A673 (cell line): ENCODE results near the gene CACNA1A. TPM values are rescaled to one million over a fixed set of nuclear protein-coding genes. Genes with fewer than 3 reads are reported as not detected.

Experiments
- BruUV-seq: library from RNA; stranded (reverse); fragments of 400-500 nt; replicated peaks from 2 replicates; lab custom pipeline; 2021; lab: Mats Ljungman, UMichigan
- CTCF ChIA-PET: fragments of 300-600 bp; sonication (Branson Sonifier 250); formaldehyde crosslinking; loops from one replicate; lab custom pipeline; 2022; ENCODE audit warnings: antibody characterized with exemption; lab: Charles Lee
- POLR2A ChIA-PET: fragments of 300-600 bp; sonication (Branson Sonifier 250); formaldehyde crosslinking; loops from one replicate; lab custom pipeline; 2022; ENCODE audit warnings: antibody characterized with exemption; ENCODE audit not compliant: low non-redundant PET; lab: Charles Lee
- DNase-seq: peaks from one replicate; pipeline ENCODE4 v3.0.0-alpha.2; 2015; ENCODE audit warnings: low spot score
- H3K27ac ChIP-seq: fragments of 200-600 bp; sonication (generic); 2 replicates; pipeline ENCODE4 v1.5.1; 2016; ENCODE audit warnings: mixed run types, low read depth, mild to moderate bottlenecking, mixed read lengths, antibody characterized with exemption, low read length; ENCODE audit not compliant: poor library complexity, severe bottlenecking
- H3K27me3 ChIP-seq: fragments of 200-600 bp; sonication (generic); replicated peaks from 2 replicates; pipeline ENCODE4 v1.6.1; 2017; ENCODE audit warnings: mixed run types, low read depth, mild to moderate bottlenecking, mixed read lengths, antibody characterized with exemption, low read length; ENCODE audit not compliant: insufficient read depth, poor library complexity
- H3K36me3 ChIP-seq: fragments of 200-600 bp; sonication (generic); 2 replicates; pipeline ENCODE4 v1.6.1; 2016; ENCODE audit warnings: mixed run types, mild to moderate bottlenecking, mixed read lengths, antibody characterized with exemption, low read length; ENCODE audit not compliant: insufficient read depth, poor library complexity, severe bottlenecking
- H3K4me1 ChIP-seq: fragments of 200-600 bp; sonication (generic); 2 replicates; pipeline ENCODE4 v1.6.1; 2017; ENCODE audit warnings: mixed run types, mild to moderate bottlenecking, mixed read lengths, antibody characterized with exemption, low read length; ENCODE audit not compliant: insufficient read depth, poor library complexity, severe bottlenecking
- H3K4me3 ChIP-seq: fragments of 200-600 bp; sonication (generic); 2 replicates; pipeline ENCODE4 v1.5.1; 2016; ENCODE audit warnings: low read depth, mixed run types, mild to moderate bottlenecking, mixed read lengths, low read length; ENCODE audit not compliant: poor library complexity, severe bottlenecking
- H3K9me3 ChIP-seq: fragments of 200-600 bp; sonication (generic); 2 replicates; pipeline ENCODE4 v1.6.1; 2016; ENCODE audit warnings: mixed run types, low read depth, mild to moderate bottlenecking, mixed read lengths, antibody characterized with exemption, low read length; ENCODE audit not compliant: poor library complexity, severe bottlenecking
- EZH2 ChIP-seq: fragments of 200-600 bp; sonication (generic); IDR thresholded peaks from 2 replicates; pipeline ENCODE4 v1.6.1; 2017; ENCODE audit warnings: borderline replicate concordance, low read depth, mild to moderate bottlenecking, mixed read lengths, antibody characterized with exemption, low read length; ENCODE audit not compliant: poor library complexity, severe bottlenecking
- intact Hi-C: fragments of 100-400 bp; cut with micrococcal nuclease; formaldehyde crosslinking; loops from one replicate; pipeline ENCODE4 v1.10.0; 2022; ENCODE audit not compliant: unreplicated experiment
- total RNA-seq: library from RNA; stranded (reverse); gene quantifications from 2 replicates; pipeline ENCODE4 v1.2.3, GENCODE V29; 2021
- TF ChIP-seq, protein P1 (sequence below): fragments of 300-800, 200-600 bp; sonication (generic); conservative IDR thresholded peaks from 2 replicates; pipeline ENCODE4 v1.5.1; 2017; ENCODE audit warnings: low read depth, mild to moderate bottlenecking, antibody characterized with exemption, low read length, moderate library complexity, mixed read lengths

The CACNA1A gene
- total RNA-seq, 1 experiment from 2014 or later: 3.2 TPM

DNA sequence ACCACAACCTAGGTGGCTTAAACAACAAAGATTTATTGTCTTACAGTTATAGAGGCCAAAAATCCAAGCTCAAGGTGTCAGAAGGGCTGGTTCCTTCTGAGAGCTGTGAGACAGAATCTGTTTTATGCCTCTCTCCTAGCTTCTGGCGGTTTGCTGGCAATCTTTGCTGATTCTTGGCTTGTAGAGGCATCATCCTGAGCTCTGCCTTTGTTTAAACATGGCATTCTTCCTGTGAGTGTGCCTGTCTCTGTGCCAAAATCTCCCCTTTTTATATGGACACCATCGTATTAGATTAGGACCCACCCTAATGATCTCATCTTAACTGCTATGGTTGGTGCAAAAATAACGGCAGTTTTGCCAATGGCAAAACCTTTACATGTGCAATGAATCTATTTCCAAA lies 169.1 kb downstream of the CACNA1A start:
- ChIA-PET POLR2A (no interaction called here), CTCF (no interaction called here)
- no peak for TF ChIP-seq EZH2
- peaks cover 6% of the 10 kb centered on the region for H3K9me3 ChIP-seq
- H3K4me3 ChIP-seq: no peak overlapping the region
- no peaks in the 10 kb centered on the region for H3K27me3 ChIP-seq
- no peak overlapping the region for H3K27ac ChIP-seq
- H3K4me1 ChIP-seq: no peaks in the 10 kb centered on the region
- BruUV-seq: no TSS peak
- no peak for DNase-seq
- intact Hi-C loops: no loop called here
- no peaks in the 10 kb centered on the region for H3K36me3 ChIP-seq

DNA sequence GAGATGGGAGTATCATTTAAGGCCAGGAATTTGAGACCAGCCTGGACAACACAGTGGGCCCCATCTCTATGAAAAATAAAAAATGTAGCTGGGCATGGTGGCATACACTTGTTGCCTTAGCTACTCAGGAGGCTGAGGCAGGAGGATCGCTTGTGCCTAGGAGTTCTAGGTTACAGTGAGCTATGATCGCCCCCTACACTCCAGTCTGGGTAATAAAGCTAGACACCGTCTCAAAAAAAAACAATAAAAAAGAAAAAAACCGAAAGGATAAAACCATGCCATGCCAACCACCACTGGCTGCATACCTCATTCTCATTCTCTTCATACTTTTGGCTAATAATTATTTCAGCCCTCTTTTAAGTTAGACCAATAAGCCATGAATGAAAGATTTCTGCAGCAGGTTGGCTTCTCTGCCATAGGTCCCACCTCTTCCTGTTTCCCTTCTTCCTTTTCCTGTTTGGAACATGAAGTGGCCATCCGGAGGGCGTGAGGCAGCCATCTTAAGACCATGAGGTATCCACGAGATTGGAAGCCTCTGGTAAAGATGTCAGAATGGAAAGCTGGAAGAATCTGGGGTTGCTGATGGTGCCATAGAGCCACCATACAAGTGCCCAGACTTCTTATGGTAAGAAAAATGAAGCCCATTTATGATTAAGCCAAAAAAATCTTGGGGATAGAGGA lies 171.3 kb downstream of the CACNA1A start:
- Histone ChIP-seq H3K27ac (no peak overlapping the region), H3K9me3 (peaks cover 6% of the 10 kb centered on the region), H3K36me3 (no peaks in the 10 kb centered on the region), H3K27me3 (no peaks in the 10 kb centered on the region), H3K4me1 (no peaks in the 10 kb centered on the region), H3K4me3 (no peak overlapping the region)
- ChIA-PET POLR2A (no interaction called here), CTCF (interaction anchor here (0.5 kb wide), 1 partner anchor 231 kb away, joined by 7 read pairs; no protein-coding TSS in a partner anchor)
- intact Hi-C loops: no loop called here
- no peak for TF ChIP-seq EZH2
- TF ChIP-seq, protein P1, sequence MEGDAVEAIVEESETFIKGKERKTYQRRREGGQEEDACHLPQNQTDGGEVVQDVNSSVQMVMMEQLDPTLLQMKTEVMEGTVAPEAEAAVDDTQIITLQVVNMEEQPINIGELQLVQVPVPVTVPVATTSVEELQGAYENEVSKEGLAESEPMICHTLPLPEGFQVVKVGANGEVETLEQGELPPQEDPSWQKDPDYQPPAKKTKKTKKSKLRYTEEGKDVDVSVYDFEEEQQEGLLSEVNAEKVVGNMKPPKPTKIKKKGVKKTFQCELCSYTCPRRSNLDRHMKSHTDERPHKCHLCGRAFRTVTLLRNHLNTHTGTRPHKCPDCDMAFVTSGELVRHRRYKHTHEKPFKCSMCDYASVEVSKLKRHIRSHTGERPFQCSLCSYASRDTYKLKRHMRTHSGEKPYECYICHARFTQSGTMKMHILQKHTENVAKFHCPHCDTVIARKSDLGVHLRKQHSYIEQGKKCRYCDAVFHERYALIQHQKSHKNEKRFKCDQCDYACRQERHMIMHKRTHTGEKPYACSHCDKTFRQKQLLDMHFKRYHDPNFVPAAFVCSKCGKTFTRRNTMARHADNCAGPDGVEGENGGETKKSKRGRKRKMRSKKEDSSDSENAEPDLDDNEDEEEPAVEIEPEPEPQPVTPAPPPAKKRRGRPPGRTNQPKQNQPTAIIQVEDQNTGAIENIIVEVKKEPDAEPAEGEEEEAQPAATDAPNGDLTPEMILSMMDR: peak; percentile 30; the same call in 1 of the 2 replicates
- no peak for DNase-seq
- no TSS peak for BruUV-seq

DNA sequence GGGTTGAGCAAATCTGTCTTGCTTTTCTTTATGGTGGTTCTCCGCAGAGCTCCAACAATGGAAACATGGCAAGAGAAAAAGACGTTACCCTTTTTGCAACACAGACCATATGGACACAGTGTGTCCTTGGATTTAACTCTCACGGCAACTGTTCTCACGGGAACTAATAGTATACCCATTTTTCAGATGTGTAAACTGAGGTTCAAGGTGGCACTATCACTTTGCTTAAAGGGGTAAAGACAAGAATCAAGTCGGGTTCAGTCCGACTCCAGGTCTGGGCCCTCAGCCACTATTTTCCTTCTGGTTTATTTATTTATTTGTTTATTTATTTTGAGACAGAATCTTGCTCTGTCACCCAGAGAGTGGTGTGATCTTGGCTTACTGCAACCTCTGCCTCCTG lies 176.0 kb downstream of the CACNA1A start:
- Histone ChIP-seq H3K9me3 (no peaks in the 10 kb centered on the region), H3K27me3 (peaks cover 11% of the 10 kb centered on the region), H3K4me1 (no peaks in the 10 kb centered on the region), H3K27ac (no peak overlapping the region), H3K4me3 (no peak overlapping the region), H3K36me3 (no peaks in the 10 kb centered on the region)
- intact Hi-C loops: no loop called here
- BruUV-seq: no TSS peak
- DNase-seq: no peak
- CTCF ChIA-PET: interaction anchor here (0.6 kb wide), 1 partner anchor 221 kb away, joined by 4 read pairs; no protein-coding TSS in a partner anchor
- TF ChIP-seq, protein P1: no peak
- no peak for TF ChIP-seq EZH2
- POLR2A ChIA-PET: no interaction called here
